ENCODE data around the gene AATF.
A peak's percentile ranks its signal among the peaks of the same experiment; 100 is the strongest.

The AATF gene

GRCh38 chr17:36935671-36936454 is 12.9 kb upstream of the AATF start:
- Histone ChIP-seq H3K27ac (ENCODE audit: poor library complexity, severe bottlenecking) (no peak overlapping the region), H3K27me3 (ENCODE audit: insufficient read depth, poor library complexity, severe bottlenecking) (peaks cover 98% of the 10 kb centered on the region), H3K4me3 (ENCODE audit: severe bottlenecking) (no peak overlapping the region), H3K4me1 (ENCODE audit: insufficient read depth, poor library complexity, severe bottlenecking) (no peaks in the 10 kb centered on the region), H3K9me3 (ENCODE audit: severe bottlenecking) (no peaks in the 10 kb centered on the region), H3K36me3 (ENCODE audit: low read depth) (no peaks in the 10 kb centered on the region)
- ATAC-seq (ENCODE audit: low read depth) = peak; percentile 28; the same call in 2 of the 3 replicates
- no peak for DNase-seq (ENCODE audit: low spot score)
- no peak for TF ChIP-seq CTCF (IDR thresholded peaks at IDR 0.05; ENCODE audit: poor library complexity, severe bottlenecking)

GRCh38 chr17:36936455-36937000 is 12.2 kb upstream of the AATF start:
- no peaks in the 10 kb centered on the region for H3K4me1 ChIP-seq (ENCODE audit: insufficient read depth, poor library complexity, severe bottlenecking)
- H3K27ac ChIP-seq (ENCODE audit: poor library complexity, severe bottlenecking) = no peak overlapping the region
- H3K4me3 ChIP-seq (ENCODE audit: severe bottlenecking) = no peak overlapping the region

DNA sequence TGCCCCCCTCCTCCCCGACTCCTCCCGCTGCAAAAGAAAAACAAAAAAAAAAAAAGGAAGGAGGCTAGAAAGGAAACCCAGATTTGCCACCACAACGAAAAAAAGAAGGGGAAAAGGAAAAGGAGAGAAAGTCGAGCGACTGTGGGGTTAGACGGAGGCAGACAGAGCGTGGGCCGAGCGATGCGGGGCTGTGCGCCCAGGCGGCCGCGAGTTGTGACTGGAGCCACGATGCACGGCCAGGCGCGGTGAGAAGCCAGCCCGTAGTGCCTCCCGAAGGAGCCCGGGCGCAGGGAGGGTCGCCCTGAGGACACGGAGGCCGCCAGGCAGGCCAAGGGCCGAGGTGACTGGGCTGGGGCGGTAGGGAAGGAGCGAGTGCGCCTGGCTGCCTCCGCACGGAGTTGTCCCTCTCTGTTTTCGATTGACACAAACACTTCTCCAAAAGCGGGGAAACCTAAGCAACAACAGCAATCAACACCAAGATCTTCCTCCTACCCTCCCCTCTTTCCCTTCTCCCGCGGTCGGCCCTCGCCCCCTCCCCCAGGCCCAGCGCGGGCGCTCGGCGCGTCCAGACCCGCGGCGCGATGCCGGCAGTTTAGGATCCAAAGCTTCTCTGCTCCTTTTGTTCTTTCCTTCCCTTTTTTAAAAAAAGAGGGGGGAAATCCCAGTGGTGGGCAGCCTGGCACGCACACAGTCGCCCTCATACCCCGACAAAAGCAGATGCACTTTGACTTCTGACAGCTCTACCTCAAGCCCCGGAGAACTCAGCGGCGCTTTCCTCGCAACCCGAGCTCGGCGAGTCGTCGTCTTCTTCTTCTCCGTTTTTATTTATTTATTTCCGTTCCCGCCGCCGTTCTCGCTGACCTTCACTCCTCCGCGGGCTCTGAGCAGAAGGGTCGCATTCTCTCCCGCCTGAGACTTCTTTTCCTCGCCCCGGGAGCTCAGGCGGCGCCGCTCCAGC is 11.5 kb upstream of the AATF start, which contains the start of gene LHX1:
Gene LHX1, plus strand, starts transcription at position 475 of the 958 bp plus-strand sequence. CDS start 723 bp downstream, outside the sequence.
- TF ChIP-seq CTCF (IDR thresholded peaks at IDR 0.05; ENCODE audit: poor library complexity, severe bottlenecking) = no peak
- DNase-seq (ENCODE audit: low spot score) = no peak
- H3K9me3 ChIP-seq (ENCODE audit: severe bottlenecking) = no peaks in the 10 kb centered on the region
- peaks cover 98% of the 10 kb centered on the region for H3K27me3 ChIP-seq (ENCODE audit: insufficient read depth, poor library complexity, severe bottlenecking)
- H3K4me3 ChIP-seq (ENCODE audit: severe bottlenecking) = no peak within 1 kb of the TSS
- no peak within 1 kb of the TSS for H3K27ac ChIP-seq (ENCODE audit: poor library complexity, severe bottlenecking)
- H3K36me3 ChIP-seq (ENCODE audit: low read depth) = no peaks in the 10 kb centered on the region
- H3K4me1 ChIP-seq (ENCODE audit: insufficient read depth, poor library complexity, severe bottlenecking) = no peaks in the 10 kb centered on the region
- no peak for ATAC-seq (ENCODE audit: low read depth)

More at GRCh38 chr17:36936455-36937000, 12.2 kb upstream of the AATF start:
- Histone ChIP-seq H3K9me3 (ENCODE audit: severe bottlenecking) (no peaks in the 10 kb centered on the region), H3K27me3 (ENCODE audit: insufficient read depth, poor library complexity, severe bottlenecking) (peaks cover 98% of the 10 kb centered on the region), H3K36me3 (ENCODE audit: low read depth) (no peaks in the 10 kb centered on the region)
- TF ChIP-seq CTCF (IDR thresholded peaks at IDR 0.05; ENCODE audit: poor library complexity, severe bottlenecking) = no peak
- DNase-seq (ENCODE audit: low spot score) (no peak), ATAC-seq (ENCODE audit: low read depth) (no peak)

- no peak for TF ChIP-seq CTCF (IDR thresholded peaks at IDR 0.05; ENCODE audit: poor library complexity, severe bottlenecking)
- H3K4me3 ChIP-seq (ENCODE audit: severe bottlenecking) = no peak overlapping the region
- H3K27me3 ChIP-seq (ENCODE audit: insufficient read depth, poor library complexity, severe bottlenecking) = peaks cover 99% of the 10 kb centered on the region
- H3K4me1 ChIP-seq (ENCODE audit: insufficient read depth, poor library complexity, severe bottlenecking) = no peaks in the 10 kb centered on the region
- DNase-seq (ENCODE audit: low spot score) (no peak), ATAC-seq (ENCODE audit: low read depth) (peak; percentile 30)
- H3K36me3 ChIP-seq (ENCODE audit: low read depth) = no peaks in the 10 kb centered on the region
- no peaks in the 10 kb centered on the region for H3K9me3 ChIP-seq (ENCODE audit: severe bottlenecking)
- no peak overlapping the region for H3K27ac ChIP-seq (ENCODE audit: poor library complexity, severe bottlenecking)
Observed at GRCh38 chr17:36937959-36938565, 10.7 kb upstream of the AATF start.
